BE2C (cell line): ENCODE measurements around the gene CFAP107.

ENCODE experiments used
- DNase-seq: peaks from one replicate; pipeline ENCODE4 v3.0.0-alpha.2; 2020
- H3K27me3 ChIP-seq: fragments of 250-450 bp; sonication (Bioruptor Pico); 2 replicates; pipeline ENCODE4 v1.5.1; 2020; ENCODE audit warnings: mild to moderate bottlenecking
- H3K36me3 ChIP-seq: fragments of 250-450 bp; sonication (Bioruptor Pico); 2 replicates; pipeline ENCODE4 v1.5.1; 2020; ENCODE audit warnings: mild to moderate bottlenecking
- H3K4me1 ChIP-seq: fragments of 250-450 bp; sonication (Bioruptor Pico); 2 replicates; pipeline ENCODE4 v1.5.1; 2020
- H3K4me3 ChIP-seq: 2 replicates; pipeline ENCODE4 v1.5.1; 2011; ENCODE audit warnings: low read depth, low read length
- H3K9me3 ChIP-seq: fragments of 250-450 bp; sonication (Bioruptor Pico); 2 replicates; pipeline ENCODE4 v1.5.1; 2020
- TF ChIP-seq, protein P1 (sequence below): IDR thresholded peaks from 2 replicates; pipeline ENCODE4 v1.5.1; 2012; ENCODE audit warnings: mild to moderate bottlenecking, low read depth, low read length

CFAP107 gene

DNA sequence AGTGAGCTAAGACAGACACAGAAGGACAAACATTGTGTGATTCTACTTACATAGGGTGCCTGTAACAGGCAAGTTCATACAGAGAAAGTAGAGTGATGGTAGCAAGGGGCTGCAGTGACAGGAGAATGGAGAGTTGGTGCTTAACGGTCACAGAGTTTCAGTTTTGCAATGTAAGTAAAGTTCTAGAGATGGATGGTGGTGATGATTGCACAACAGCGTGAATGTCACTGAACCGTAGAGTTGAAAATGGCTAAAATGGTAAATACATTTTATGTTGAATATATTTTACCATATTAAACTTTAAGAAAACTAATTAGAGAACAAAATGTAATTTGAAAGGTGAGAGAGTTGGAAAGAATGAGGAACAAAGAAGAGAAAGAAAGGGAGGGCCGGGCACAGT, 8.7 kb downstream of the CFAP107 start:
- Histone ChIP-seq H3K4me1 (no peaks in the 10 kb centered on the region), H3K4me3 (no peak overlapping the region), H3K9me3 (no peaks in the 10 kb centered on the region), H3K36me3 (no peaks in the 10 kb centered on the region), H3K27me3 (no peaks in the 10 kb centered on the region)
- TF ChIP-seq, protein P1, sequence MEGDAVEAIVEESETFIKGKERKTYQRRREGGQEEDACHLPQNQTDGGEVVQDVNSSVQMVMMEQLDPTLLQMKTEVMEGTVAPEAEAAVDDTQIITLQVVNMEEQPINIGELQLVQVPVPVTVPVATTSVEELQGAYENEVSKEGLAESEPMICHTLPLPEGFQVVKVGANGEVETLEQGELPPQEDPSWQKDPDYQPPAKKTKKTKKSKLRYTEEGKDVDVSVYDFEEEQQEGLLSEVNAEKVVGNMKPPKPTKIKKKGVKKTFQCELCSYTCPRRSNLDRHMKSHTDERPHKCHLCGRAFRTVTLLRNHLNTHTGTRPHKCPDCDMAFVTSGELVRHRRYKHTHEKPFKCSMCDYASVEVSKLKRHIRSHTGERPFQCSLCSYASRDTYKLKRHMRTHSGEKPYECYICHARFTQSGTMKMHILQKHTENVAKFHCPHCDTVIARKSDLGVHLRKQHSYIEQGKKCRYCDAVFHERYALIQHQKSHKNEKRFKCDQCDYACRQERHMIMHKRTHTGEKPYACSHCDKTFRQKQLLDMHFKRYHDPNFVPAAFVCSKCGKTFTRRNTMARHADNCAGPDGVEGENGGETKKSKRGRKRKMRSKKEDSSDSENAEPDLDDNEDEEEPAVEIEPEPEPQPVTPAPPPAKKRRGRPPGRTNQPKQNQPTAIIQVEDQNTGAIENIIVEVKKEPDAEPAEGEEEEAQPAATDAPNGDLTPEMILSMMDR: no peak
- no peak for DNase-seq

DNA sequence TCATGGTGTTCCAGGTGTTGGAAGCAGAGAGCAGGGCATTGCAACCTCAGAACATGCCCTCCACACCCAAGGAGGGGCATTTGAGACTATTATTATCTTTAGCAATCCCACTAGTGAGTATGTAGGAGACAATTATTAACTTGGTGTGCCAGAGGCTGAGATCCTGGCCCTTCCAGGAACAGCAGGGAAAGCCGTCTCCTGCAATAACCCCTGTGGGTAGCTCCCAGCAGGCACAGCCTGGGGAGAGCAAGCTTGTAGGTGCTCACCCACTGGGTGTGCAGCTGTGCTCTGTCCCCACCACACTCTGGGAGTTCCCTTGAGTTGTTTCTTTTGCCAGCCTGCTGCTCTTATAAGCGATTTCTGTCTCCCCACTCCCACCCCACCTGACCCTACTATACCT, 10.3 kb downstream of the CFAP107 start:
- TF ChIP-seq, protein P1: no peak
- Histone ChIP-seq H3K27me3 (no peaks in the 10 kb centered on the region), H3K4me3 (no peak overlapping the region), H3K9me3 (no peaks in the 10 kb centered on the region), H3K36me3 (no peaks in the 10 kb centered on the region), H3K4me1 (no peaks in the 10 kb centered on the region)
- no peak for DNase-seq

DNA sequence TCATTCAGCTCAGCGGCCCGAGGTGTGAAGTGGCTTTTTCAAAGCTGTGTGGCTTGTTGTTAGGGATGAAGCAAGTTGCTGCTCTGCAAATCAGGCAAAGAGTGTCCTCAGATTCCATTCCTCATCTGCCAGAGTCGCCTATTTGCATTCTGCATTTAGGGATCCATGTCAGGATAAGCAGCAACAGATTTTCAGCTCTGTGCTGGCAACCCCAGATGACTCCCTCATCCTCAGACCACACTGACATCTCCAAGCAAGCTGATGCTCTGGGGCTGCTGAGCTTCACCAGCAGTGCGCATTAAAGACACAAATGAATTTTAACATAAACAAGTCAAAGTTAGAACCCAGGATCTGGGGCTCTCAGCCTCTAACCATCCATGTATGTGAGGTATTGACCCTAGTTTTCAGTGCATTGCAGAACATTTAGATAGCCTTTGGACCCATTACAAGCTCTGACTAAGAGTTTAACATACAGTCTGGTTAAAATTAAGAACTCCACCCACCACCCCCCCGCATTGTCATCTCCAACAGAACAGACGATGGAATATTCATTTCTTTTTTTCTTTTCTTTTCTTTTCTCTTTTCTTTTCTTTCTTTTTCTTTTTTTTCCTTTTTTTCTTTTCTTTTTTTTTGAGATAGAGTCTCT, 10.9 kb downstream of the CFAP107 start:
- H3K36me3 ChIP-seq: no peaks in the 10 kb centered on the region
- no peaks in the 10 kb centered on the region for H3K27me3 ChIP-seq
- no peaks in the 10 kb centered on the region for H3K4me1 ChIP-seq

GRCh38 chr1:12757836-12758235, 11.8 kb downstream of the CFAP107 start:
- TF ChIP-seq, protein P1: no peak
- no peaks in the 10 kb centered on the region for H3K9me3 ChIP-seq
- DNase-seq: no peak
- H3K27me3 ChIP-seq: no peaks in the 10 kb centered on the region
- H3K36me3 ChIP-seq: no peaks in the 10 kb centered on the region
- no peaks in the 10 kb centered on the region for H3K4me1 ChIP-seq
- no peak overlapping the region for H3K4me3 ChIP-seq

More for the DNA sequence above, 10.9 kb downstream of the CFAP107 start:
- Histone ChIP-seq H3K9me3 (no peaks in the 10 kb centered on the region), H3K4me3 (no peak overlapping the region)
- no peak for DNase-seq
- TF ChIP-seq, protein P1: no peak

GRCh38 chr1:12760256-12760795, 14.3 kb downstream of the CFAP107 start:
- H3K36me3 ChIP-seq: no peaks in the 10 kb centered on the region
- no peak overlapping the region for H3K4me3 ChIP-seq
- DNase-seq: no peak
- no peaks in the 10 kb centered on the region for H3K9me3 ChIP-seq
- no peaks in the 10 kb centered on the region for H3K27me3 ChIP-seq
- H3K4me1 ChIP-seq: no peaks in the 10 kb centered on the region
- TF ChIP-seq, protein P1: peak; percentile 8; the same call in 1 of the 2 replicates

GRCh38 chr1:12761781-12762180, 15.8 kb downstream of the CFAP107 start:
- Histone ChIP-seq H3K9me3 (no peaks in the 10 kb centered on the region), H3K4me1 (no peaks in the 10 kb centered on the region), H3K27me3 (no peaks in the 10 kb centered on the region), H3K4me3 (no peak overlapping the region), H3K36me3 (no peaks in the 10 kb centered on the region)
- TF ChIP-seq, protein P1: no peak
- DNase-seq: no peak
